Measurements from ENCODE around the gene PAF1.

DNA sequence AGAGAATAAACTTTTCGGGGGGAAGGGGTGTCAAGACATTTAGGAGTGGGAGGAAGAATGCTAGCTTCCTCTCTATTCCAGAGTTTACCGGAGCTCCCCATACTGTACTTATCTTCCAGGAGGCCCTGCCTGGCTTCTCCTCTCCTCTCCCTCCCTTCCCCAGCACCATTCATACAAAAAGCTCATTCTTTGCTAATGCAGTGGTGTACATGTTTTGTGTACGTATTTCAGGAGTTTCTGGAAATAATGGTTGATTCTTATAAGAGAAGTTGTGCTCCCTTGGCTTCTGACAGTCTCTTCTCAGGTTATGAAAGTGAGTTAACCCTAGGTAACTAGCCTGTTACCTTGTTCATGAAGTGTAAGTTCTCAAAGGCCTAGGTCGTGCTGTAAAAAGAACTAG is 41.6 kb downstream of the PAF1 start:
- TF ChIP-seq CTCF (IDR thresholded peaks at IDR 0.05) (no peak), POLR2A (IDR thresholded peaks at IDR 0.05) (no peak), EP300 (IDR thresholded peaks at IDR 0.05) (no peak), POLR2AphosphoS5 (IDR thresholded peaks at IDR 0.05) (no peak)

All from gastroesophageal sphincter (tissue), 3 donors.